ENCODE measurements around the gene TFF1.

TFF1 gene

GRCh38 chr21:42330380-42331371, 35.7 kb downstream of the TFF1 start:
- no peak for DNase-seq

DNA sequence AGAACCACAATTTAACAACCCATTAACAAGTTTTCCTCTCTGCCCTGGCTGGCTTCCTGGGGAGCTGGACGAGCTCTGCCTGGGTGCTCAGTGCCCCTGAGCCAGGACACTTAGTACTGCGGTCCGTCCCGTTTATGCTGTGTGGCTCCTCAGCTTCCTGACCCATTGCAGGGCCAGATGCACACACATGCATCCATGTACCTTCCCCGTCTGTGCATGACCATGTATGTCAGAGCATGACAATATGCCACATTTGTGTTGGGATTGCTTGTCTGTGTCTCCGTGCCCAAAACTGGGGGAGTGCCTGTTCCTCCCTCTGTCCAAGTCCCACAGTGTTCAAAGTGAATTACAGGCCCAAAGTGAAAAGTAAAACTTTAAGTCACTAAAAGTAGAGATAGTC, 41.4 kb downstream of the TFF1 start:
- H3K36me3 ChIP-seq, result no peaks in the 10 kb centered on the region
- H3K4me3 ChIP-seq, result no peak overlapping the region
- TF ChIP-seq CTCF (IDR thresholded peaks at IDR 0.05), result no peak
- H3K27ac ChIP-seq, result no peak overlapping the region
- H3K9me3 ChIP-seq, result no peaks in the 10 kb centered on the region
- H3K4me1 ChIP-seq, result no peaks in the 10 kb centered on the region
- peaks cover 0 to 16% of the 10 kb centered on the region in 2 donors for H3K27me3 ChIP-seq
- intact Hi-C loops (cut with DNase I; ENCODE audit: low total_unique reads), result no loop called here
- no peak for DNase-seq

More at GRCh38 chr21:42330380-42331371, 35.7 kb downstream of the TFF1 start:
- H3K36me3 ChIP-seq, result no peaks in the 10 kb centered on the region
- H3K4me1 ChIP-seq, result no peaks in the 10 kb centered on the region
- intact Hi-C loops (cut with DNase I; ENCODE audit: low total_unique reads), result no loop called here
- H3K9me3 ChIP-seq, result peaks cover 0 to 10% (median 0%) of the 10 kb centered on the region in 3 donors
- H3K27me3 ChIP-seq, result peaks cover 0 to 30% of the 10 kb centered on the region in 2 donors
- no peak for TF ChIP-seq CTCF (IDR thresholded peaks at IDR 0.05)
- no peak overlapping the region for H3K4me3 ChIP-seq
- H3K27ac ChIP-seq, result no peak overlapping the region

- H3K4me1 ChIP-seq, result no peaks in the 10 kb centered on the region
- no peak for TF ChIP-seq CTCF (IDR thresholded peaks at IDR 0.05)
- no peaks in the 10 kb centered on the region for H3K9me3 ChIP-seq
- no peak for DNase-seq
- intact Hi-C loops (cut with DNase I; ENCODE audit: low total_unique reads), result no loop called here
- no peak overlapping the region for H3K4me3 ChIP-seq
- H3K36me3 ChIP-seq, result no peaks in the 10 kb centered on the region
- peaks cover 0 to 38% of the 10 kb centered on the region in 2 donors for H3K27me3 ChIP-seq
- H3K27ac ChIP-seq, result no peak overlapping the region
Measured at GRCh38 chr21:42321845-42322244, 44.5 kb downstream of the TFF1 start.

DNA sequence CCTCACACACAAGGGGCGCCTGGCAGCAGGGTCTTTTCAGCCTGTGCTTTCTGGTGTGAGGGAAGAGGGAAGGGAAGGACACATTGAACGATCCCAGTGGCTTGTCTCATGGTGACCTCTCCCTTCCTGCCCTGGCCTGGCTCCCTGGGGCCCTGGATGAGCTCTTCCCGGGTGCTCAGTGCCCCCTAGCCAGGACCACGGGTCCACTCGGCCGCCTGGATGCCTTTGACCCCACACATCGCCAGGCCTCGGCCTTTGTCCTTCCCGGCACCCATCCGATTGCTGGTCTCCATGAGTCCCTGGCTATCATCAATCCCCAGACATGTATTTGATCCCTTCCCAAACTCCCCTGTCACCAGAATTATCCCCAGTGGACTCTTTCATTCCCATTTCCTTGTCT, 45.1 kb downstream of the TFF1 start:
- H3K9me3 ChIP-seq, result no peaks in the 10 kb centered on the region
- DNase-seq, result no peak
- H3K4me1 ChIP-seq, result no peaks in the 10 kb centered on the region
- peaks cover 0 to 40% of the 10 kb centered on the region in 2 donors for H3K27me3 ChIP-seq
- no peak overlapping the region for H3K4me3 ChIP-seq
- intact Hi-C loops (cut with DNase I; ENCODE audit: low total_unique reads), result no loop called here
- no peaks in the 10 kb centered on the region for H3K36me3 ChIP-seq
- no peak for TF ChIP-seq CTCF (IDR thresholded peaks at IDR 0.05)
- no peak overlapping the region for H3K27ac ChIP-seq

- intact Hi-C loops (cut with DNase I; ENCODE audit: low total_unique reads), result no loop called here
- Histone ChIP-seq H3K4me3 (no peak overlapping the region), H3K36me3 (no peaks in the 10 kb centered on the region), H3K27ac (no peak overlapping the region), H3K4me1 (no peaks in the 10 kb centered on the region), H3K27me3 (peaks cover 0 to 40% of the 10 kb centered on the region in 2 donors), H3K9me3 (no peaks in the 10 kb centered on the region)
- no peak for DNase-seq
- TF ChIP-seq CTCF (IDR thresholded peaks at IDR 0.05), result no peak
Measured at GRCh38 chr21:42320791-42321190, 45.5 kb downstream of the TFF1 start.

All from tibial artery (tissue), 4 donors.